GM13977 (cell line): ENCODE results near the gene RAI14.

Source experiments
- DNase-seq: peaks from one replicate; pipeline ENCODE4 v3.0.0; 2012; ENCODE audit warnings: low spot score
- in situ Hi-C: fragments of 300-500 bp; cut with MboI; formaldehyde crosslinking; loops from one replicate; pipeline ENCODE4 v1.12.0; 2022; ENCODE audit warnings: low sequenced_read_pairs, low pct_unique_long_range_greater_than_20kb, mixed read lengths, inconsistent platforms; ENCODE audit not compliant: unreplicated experiment
- TF ChIP-seq, protein P1 (sequence below): IDR thresholded peaks from 2 replicates; pipeline ENCODE4 v1.5.1; 2012; ENCODE audit warnings: mild to moderate bottlenecking, control low read depth; ENCODE audit not compliant: insufficient read depth; ENCODE audit errors: extremely low read depth, missing control alignments

Gene RAI14

DNA sequence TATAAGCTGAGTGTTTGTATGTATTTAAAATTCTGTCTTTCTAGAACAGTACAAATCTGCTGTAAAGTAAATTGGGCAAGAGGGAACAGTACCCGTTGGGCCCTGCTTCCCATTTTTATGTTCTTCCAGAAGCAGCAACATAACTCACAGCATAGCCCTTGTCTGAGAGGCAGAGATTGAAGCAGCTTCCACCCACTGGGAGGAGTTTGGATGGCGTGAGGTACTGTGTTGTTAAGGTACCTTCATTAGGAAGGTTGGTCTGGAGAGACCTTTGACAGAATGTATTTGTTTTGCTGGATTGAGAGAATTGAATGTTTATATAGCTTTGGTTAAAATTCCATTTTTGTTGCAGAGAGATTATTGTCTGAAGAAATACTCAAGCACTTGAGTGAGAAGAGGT is 24.8 kb downstream of the RAI14 start:
- DNase-seq: no peak
- TF ChIP-seq, protein P1, sequence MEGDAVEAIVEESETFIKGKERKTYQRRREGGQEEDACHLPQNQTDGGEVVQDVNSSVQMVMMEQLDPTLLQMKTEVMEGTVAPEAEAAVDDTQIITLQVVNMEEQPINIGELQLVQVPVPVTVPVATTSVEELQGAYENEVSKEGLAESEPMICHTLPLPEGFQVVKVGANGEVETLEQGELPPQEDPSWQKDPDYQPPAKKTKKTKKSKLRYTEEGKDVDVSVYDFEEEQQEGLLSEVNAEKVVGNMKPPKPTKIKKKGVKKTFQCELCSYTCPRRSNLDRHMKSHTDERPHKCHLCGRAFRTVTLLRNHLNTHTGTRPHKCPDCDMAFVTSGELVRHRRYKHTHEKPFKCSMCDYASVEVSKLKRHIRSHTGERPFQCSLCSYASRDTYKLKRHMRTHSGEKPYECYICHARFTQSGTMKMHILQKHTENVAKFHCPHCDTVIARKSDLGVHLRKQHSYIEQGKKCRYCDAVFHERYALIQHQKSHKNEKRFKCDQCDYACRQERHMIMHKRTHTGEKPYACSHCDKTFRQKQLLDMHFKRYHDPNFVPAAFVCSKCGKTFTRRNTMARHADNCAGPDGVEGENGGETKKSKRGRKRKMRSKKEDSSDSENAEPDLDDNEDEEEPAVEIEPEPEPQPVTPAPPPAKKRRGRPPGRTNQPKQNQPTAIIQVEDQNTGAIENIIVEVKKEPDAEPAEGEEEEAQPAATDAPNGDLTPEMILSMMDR: no peak
- in situ Hi-C loops: no loop called here

- DNase-seq: no peak
- in situ Hi-C loops: no loop called here
- TF ChIP-seq, protein P1: no peak
Observed at GRCh38 chr5:34682926-34683623, 26.9 kb downstream of the RAI14 start.

DNA sequence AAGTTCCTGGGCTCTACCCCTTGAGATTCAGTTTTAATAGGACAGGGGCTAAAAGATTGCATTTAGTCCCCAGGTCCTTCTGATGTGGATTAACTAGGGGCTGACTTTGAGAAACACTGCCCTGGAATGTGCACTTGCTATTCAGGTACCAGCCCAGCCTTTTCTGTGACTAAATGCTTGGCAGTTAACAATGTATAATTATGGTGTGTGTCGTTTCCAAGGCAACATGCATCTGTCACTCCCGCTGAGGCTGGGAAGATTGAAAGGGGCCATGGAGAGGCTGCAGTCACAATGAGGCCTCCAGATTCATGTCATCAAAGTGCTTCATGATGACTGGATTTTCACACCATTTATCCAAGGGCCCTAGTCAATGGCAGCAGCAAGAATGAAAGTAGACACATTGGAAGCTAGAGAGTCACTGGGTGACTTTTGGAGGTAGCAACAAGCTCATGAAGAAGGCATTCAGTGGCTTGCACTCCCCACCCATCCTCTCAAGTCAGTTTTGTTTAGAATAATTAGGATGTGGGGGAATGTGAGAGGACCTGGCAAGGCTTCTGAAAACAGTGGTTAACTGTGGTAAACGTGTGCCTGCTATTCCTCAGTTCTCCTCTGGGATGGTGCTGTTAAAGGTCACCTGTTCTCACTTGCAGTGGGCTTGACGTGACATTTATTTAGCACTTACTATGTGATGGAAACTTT is 28.3 kb downstream of the RAI14 start:
- in situ Hi-C loops: no loop called here
- no peak for DNase-seq
- TF ChIP-seq, protein P1: no peak

DNA sequence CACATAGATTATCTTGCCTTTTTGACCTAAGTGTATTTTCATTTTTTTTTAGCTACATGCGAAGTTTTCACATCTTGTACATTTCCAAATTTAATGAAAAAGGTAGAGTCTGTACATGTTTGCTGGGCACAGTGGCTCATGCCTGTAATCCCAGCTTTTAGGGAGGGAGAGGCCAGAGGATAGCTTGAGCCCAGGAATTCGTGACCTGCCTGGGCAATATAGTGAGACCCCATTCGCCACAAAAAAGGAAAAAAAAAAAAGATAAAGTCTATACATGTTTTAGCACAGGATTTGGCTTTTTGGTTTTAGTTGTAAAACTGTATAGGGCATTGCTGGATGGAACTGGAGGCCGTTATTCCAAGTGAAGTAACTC is 28.8 kb downstream of the RAI14 start:
- DNase-seq: no peak
- TF ChIP-seq, protein P1: no peak
- in situ Hi-C loops: no loop called here

GRCh38 chr5:34685485-34686165 is 29.5 kb downstream of the RAI14 start:
- in situ Hi-C loops: no loop called here
- DNase-seq: no peak
- TF ChIP-seq, protein P1: no peak

DNA sequence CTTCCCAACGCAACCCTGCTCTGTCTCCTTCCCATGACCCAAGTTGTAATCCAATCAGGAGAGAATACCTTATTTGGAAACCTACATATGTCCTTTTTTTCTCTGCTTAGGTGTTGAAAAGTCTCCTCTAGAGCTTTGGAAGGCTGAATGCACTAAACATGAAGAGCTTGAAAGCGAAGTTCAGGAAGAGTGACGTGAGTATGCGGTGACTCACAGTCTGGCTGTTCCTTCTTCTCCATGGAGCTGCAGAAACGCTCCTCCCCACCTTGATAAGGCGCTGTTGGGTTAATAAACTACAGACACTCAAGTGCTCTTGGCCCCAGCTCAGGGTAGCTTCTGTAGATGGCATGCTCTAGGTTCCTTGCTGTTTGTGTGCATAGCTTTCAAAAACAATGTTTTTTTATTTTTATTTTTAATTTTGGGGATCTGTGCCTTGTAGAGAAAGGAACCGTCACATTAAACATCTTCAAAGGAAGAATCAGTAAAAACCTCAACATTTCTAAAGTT is 30.7 kb downstream of the RAI14 start:
- in situ Hi-C loops: no loop called here
- TF ChIP-seq, protein P1: no peak
- no peak for DNase-seq
